Cardiac muscle cell (in vitro differentiated cells and primary cell): ENCODE measurements around the gene FGD6. TPM values are rescaled to one million over a fixed set of nuclear protein-coding genes. Genes with fewer than 3 reads are reported as not detected.
A peak's percentile ranks its signal among the peaks of the same experiment; 100 is the strongest.

Source experiments
- DNase-seq, 2 donors: peaks; one replicate each; pipeline versions ENCODE4 v3.0.0 to v3.0.0-alpha.2; 2010 to 2017; ENCODE audit warnings: low read depth in 1 of 2, low spot score in 1 of 2
- H3K27ac ChIP-seq: fragments of 200-600 bp; sonication (generic); 2 replicates; pipeline ENCODE4 v1.5.1; 2016
- H3K27me3 ChIP-seq: fragments of 200-600 bp; sonication (generic); 2 replicates; pipeline ENCODE4 v1.6.0; 2016; ENCODE audit warnings: control low read depth
- H3K36me3 ChIP-seq: fragments of 200-600 bp; sonication (generic); 2 replicates; pipeline ENCODE4 v1.5.1; 2016; ENCODE audit warnings: control low read depth
- H3K4me1 ChIP-seq: fragments of 200-600 bp; sonication (generic); 2 replicates; pipeline ENCODE4 v1.8.1; 2017; ENCODE audit warnings: low read depth, mild to moderate bottlenecking, mixed run types
- H3K4me3 ChIP-seq: fragments of 200-600 bp; sonication (generic); 2 replicates; pipeline ENCODE4 v1.5.1; 2016; ENCODE audit warnings: mild to moderate bottlenecking
- H3K9me3 ChIP-seq: fragments of 200-600 bp; sonication (generic); 2 replicates; pipeline ENCODE4 v1.5.1; 2017; ENCODE audit warnings: low read depth, mild to moderate bottlenecking, control low read depth
- polyA plus RNA-seq: library from polyadenylated mRNA; unstranded; fragments of >200 nt; fragmentation: Nextera tagmentation; extraction: Ambion mirVana; gene quantifications from 2 replicates; pipeline ENCODE4 v1.2.1, GENCODE V29; 2016
- total RNA-seq: library from RNA; depleted of rRNA; stranded (reverse); fragments of >200 nt; gene quantifications from 2 replicates; pipeline ENCODE4 v1.2.3, GENCODE V29; 2016
- TF ChIP-seq, protein P1 (sequence below): IDR thresholded peaks from 2 replicates; pipeline ENCODE4 v1.5.1; 2012; ENCODE audit warnings: low read depth, mild to moderate bottlenecking, low read length

FGD6 gene
- total and polyA plus RNA-seq, 2 experiments from 2014 or later: 10.7 to 19.4 TPM

GRCh38 chr12:95216711-95217376 is 423 bp downstream of the FGD6 start:
- no peaks in the 10 kb centered on the region for H3K27me3 ChIP-seq
- no peaks in the 10 kb centered on the region for H3K36me3 ChIP-seq
- TF ChIP-seq, protein P1, sequence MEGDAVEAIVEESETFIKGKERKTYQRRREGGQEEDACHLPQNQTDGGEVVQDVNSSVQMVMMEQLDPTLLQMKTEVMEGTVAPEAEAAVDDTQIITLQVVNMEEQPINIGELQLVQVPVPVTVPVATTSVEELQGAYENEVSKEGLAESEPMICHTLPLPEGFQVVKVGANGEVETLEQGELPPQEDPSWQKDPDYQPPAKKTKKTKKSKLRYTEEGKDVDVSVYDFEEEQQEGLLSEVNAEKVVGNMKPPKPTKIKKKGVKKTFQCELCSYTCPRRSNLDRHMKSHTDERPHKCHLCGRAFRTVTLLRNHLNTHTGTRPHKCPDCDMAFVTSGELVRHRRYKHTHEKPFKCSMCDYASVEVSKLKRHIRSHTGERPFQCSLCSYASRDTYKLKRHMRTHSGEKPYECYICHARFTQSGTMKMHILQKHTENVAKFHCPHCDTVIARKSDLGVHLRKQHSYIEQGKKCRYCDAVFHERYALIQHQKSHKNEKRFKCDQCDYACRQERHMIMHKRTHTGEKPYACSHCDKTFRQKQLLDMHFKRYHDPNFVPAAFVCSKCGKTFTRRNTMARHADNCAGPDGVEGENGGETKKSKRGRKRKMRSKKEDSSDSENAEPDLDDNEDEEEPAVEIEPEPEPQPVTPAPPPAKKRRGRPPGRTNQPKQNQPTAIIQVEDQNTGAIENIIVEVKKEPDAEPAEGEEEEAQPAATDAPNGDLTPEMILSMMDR: no peak
- peak overlapping the region; percentile 92 for H3K27ac ChIP-seq
- H3K9me3 ChIP-seq: no peaks in the 10 kb centered on the region
- peak overlapping the region; percentile 67 for H3K4me3 ChIP-seq
- peak in 1 of 2 donors; percentile 24 for DNase-seq
- peaks cover 34% of the 10 kb centered on the region for H3K4me1 ChIP-seq

GRCh38 chr12:95215949-95216348 is 1.3 kb downstream of the FGD6 start:
- Histone ChIP-seq H3K27me3 (no peaks in the 10 kb centered on the region), H3K36me3 (no peaks in the 10 kb centered on the region), H3K27ac (peak overlapping the region; percentile 50), H3K4me1 (peaks cover 34% of the 10 kb centered on the region), H3K4me3 (peak overlapping the region; percentile 67), H3K9me3 (no peaks in the 10 kb centered on the region)
- DNase-seq: peak; percentile 47 to 67
- TF ChIP-seq, protein P1: no peak

- peaks cover 22% of the 10 kb centered on the region for H3K4me1 ChIP-seq
- H3K27ac ChIP-seq: peak overlapping the region; percentile 49
- no peaks in the 10 kb centered on the region for H3K9me3 ChIP-seq
- TF ChIP-seq, protein P1: no peak
- DNase-seq: no peak
- no peak overlapping the region for H3K4me3 ChIP-seq
- H3K27me3 ChIP-seq: no peaks in the 10 kb centered on the region
- no peaks in the 10 kb centered on the region for H3K36me3 ChIP-seq
Observed at GRCh38 chr12:95214466-95214865, 2.8 kb downstream of the FGD6 start.

- Histone ChIP-seq H3K4me3 (no peak overlapping the region), H3K9me3 (no peaks in the 10 kb centered on the region)
- peak in 1 of 2 donors; percentile 32 for DNase-seq
Observed at GRCh38 chr12:95213928-95214327, 3.3 kb downstream of the FGD6 start.

DNA sequence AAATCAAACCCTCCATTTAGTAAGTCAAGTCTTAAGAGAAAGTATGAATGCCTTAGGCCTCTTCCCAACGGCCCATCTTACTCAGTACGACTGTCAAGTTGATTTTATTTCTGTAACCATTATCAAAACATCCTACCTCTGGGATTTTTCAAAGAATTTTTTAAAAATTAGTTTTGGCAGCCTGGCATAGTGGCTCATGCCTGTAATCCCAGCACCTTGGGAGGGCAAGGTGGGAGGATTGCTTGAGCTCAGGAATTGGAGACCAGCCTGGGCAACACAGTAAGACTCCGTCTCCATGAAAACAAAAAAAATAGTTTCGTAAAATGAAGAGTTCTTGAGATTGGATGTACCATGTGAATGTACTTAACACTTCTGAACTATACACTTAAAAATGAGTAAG is 4.1 kb downstream of the FGD6 start:
- no peaks in the 10 kb centered on the region for H3K27me3 ChIP-seq
- H3K4me1 ChIP-seq: peaks cover 18% of the 10 kb centered on the region
- no peak for DNase-seq
- no peaks in the 10 kb centered on the region for H3K9me3 ChIP-seq
- TF ChIP-seq, protein P1: no peak
- H3K36me3 ChIP-seq: peaks cover 5% of the 10 kb centered on the region
- H3K27ac ChIP-seq: no peak overlapping the region
- no peak overlapping the region for H3K4me3 ChIP-seq

More at GRCh38 chr12:95213928-95214327, 3.3 kb downstream of the FGD6 start:
- Histone ChIP-seq H3K4me1 (peaks cover 18% of the 10 kb centered on the region), H3K27ac (peak overlapping the region; percentile 49), H3K27me3 (no peaks in the 10 kb centered on the region), H3K36me3 (no peaks in the 10 kb centered on the region)
- TF ChIP-seq, protein P1: no peak
